Bronchial epithelial cell (primary cell): Measurements from ENCODE around the gene KLF18. TPM values are rescaled to one million over a fixed set of nuclear protein-coding genes. Genes with fewer than 3 reads are reported as not detected.
"Not testable (repeated sequence)": the region's sequence is repeated elsewhere in the genome, so short reads cannot be mapped to it uniquely, and the experiment has no call there.

Experiments
- DNase-seq: peaks from one replicate; pipeline ENCODE4 v3.0.0-alpha.2; 2010; ENCODE audit warnings: low read depth
- FAIRE-seq: peaks from 2 replicates; lab custom pipeline; 2011; peaks lifted over from hg19 to GRCh38; lab: Jason Lieb, UNC
- H3K27me3 ChIP-seq: 2 replicates; pipeline ENCODE4 v1.5.1; 2011; ENCODE audit warnings: low read length; ENCODE audit not compliant: control insufficient read depth, insufficient read depth
- H3K36me3 ChIP-seq: 2 replicates; pipeline ENCODE4 v1.5.1; 2011; ENCODE audit warnings: low read length; ENCODE audit not compliant: control insufficient read depth, insufficient read depth
- H3K4me3 ChIP-seq: 2 replicates; pipeline ENCODE4 v1.5.1; 2011; ENCODE audit warnings: mild to moderate bottlenecking, low read depth, low read length, control low read depth
- total RNA-seq: library from RNA; depleted of rRNA; stranded (reverse); fragments of >200 nt; gene quantifications from 2 replicates; pipeline ENCODE4 v1.2.1, GENCODE V29; 2014
- TF ChIP-seq, protein P1 (sequence below): IDR thresholded peaks from 2 replicates; pipeline ENCODE4 v1.5.1; 2011; ENCODE audit warnings: mild to moderate bottlenecking, moderate library complexity, low read length, control low read depth, inconsistent platforms; ENCODE audit not compliant: insufficient read depth, severe bottlenecking

Gene KLF18
- total RNA-seq, 1 donor from 2014 or later, result not detected

DNA sequence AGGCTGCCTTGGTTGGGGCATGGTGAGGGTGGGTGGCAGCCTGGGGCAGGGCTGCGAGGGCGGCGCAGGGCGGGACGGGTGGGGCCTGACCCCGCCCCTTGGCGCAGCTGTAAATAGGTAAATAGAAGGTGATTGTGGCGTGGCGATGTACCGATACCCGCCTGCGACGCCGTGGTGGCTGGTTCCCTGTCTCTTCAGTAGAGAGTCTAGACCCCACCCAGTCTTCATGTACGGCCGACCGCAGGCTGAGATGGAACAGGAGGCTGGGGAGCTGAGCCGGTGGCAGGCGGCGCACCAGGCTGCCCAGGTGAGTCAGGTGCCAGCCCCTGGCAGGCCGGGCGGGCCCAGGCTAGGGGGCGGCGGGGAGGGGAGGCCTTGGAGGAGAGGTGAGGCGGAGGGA is 22.7 kb downstream of the KLF18 start, which contains the start of gene KLF17:
Gene KLF17, plus strand, starts transcription at position 140 of the 400 bp plus-strand sequence. Its CDS starts 87 bp downstream, at position 227.
- Histone ChIP-seq H3K4me3 (no peak within 1 kb of the TSS), H3K27me3 (no peaks in the 10 kb centered on the region), H3K36me3 (no peaks in the 10 kb centered on the region)
- TF ChIP-seq, protein P1, sequence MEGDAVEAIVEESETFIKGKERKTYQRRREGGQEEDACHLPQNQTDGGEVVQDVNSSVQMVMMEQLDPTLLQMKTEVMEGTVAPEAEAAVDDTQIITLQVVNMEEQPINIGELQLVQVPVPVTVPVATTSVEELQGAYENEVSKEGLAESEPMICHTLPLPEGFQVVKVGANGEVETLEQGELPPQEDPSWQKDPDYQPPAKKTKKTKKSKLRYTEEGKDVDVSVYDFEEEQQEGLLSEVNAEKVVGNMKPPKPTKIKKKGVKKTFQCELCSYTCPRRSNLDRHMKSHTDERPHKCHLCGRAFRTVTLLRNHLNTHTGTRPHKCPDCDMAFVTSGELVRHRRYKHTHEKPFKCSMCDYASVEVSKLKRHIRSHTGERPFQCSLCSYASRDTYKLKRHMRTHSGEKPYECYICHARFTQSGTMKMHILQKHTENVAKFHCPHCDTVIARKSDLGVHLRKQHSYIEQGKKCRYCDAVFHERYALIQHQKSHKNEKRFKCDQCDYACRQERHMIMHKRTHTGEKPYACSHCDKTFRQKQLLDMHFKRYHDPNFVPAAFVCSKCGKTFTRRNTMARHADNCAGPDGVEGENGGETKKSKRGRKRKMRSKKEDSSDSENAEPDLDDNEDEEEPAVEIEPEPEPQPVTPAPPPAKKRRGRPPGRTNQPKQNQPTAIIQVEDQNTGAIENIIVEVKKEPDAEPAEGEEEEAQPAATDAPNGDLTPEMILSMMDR, result no peak
- no peak for DNase-seq
- FAIRE-seq, result no peak

DNA sequence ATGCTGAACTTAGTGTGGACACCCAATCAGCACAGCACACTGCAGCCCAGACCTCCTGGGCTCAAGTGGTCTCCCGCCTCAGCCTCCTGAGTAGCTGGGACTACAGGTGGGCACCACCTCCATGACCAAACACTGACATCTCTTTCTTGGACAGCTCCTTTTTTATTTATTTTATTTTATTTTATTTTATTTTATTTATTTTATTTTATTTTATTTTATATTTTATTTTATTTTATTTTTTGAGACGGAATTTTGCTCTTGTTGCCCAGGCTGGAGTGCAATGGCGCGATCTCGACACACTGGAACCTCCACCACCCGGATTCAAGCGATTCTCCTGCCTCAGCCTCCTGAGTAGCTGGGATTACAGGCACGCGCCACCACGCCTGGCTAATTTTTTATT is 24.2 kb downstream of the KLF18 start:
- not testable (repeated sequence) for H3K4me3 ChIP-seq, H3K36me3 ChIP-seq, FAIRE-seq, H3K27me3 ChIP-seq, DNase-seq

DNA sequence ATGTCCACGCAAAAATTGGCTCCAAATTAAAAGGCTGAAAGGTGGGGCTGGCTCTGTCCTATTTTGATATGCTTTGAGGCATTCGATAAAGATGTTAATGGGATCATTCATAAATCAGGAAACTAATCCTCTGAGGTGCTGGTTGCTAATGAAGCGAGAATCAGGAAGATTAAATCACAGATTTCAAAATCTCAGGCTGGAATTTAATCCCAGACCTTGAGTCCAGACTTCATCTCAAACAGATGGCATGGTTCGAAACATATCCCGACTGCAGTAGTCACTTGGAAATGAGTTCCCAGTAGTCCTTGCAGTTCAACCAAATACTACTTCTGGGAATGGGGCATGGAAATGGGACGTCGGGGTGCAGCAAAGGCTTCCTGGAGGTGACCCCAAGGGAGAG is 27.3 kb downstream of the KLF18 start:
- FAIRE-seq (no peak), DNase-seq (no peak)
- TF ChIP-seq, protein P1, result no peak
- Histone ChIP-seq H3K36me3 (no peaks in the 10 kb centered on the region), H3K4me3 (no peak overlapping the region), H3K27me3 (no peaks in the 10 kb centered on the region)

DNA sequence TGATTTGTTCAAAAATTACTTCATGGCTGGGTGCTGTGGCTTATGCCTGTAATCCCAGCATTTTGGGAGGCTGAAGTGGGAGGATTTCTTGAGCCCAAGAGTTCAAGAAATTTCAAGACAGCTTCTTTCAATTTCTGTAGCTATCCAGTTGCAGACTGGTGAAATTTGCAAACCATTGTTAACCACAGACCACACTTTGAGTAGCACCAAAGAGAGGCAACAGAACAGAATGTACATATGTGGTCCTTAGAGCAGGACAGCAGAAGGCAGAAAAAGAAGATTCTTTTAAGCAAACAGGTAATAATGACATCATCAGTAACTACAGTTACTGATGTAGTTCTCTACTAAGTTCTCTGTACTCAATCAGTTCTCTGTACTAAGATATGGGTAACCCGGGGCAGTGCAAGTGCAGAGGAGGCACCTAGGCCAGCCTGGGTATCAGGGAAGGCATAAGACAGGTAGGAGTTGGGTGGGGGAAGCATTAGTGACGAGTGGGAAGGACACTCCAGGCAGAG is 28.3 kb downstream of the KLF18 start:
- TF ChIP-seq, protein P1, result no peak
- DNase-seq (no peak), FAIRE-seq (no peak)
- Histone ChIP-seq H3K36me3 (no peaks in the 10 kb centered on the region), H3K4me3 (no peak overlapping the region), H3K27me3 (no peaks in the 10 kb centered on the region)

DNA sequence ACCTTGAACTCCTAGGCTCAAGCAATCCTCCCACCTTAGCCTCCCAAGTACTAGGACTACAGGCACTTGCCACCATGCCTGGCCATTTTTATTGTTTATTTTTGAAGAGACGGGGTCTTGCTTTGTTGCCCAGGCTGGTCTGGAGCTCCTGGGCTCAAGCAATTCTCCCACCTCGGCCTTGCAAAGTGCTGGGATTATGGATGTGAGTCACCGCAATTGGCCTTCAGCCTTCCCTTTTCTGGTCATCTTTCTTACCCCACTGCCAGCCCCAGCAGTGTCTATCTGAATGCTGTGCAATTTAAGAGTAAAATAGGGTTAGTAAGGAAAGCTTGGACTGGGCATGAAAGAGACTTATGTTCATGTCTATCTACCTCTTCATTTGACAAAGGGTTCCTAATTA is 28.9 kb downstream of the KLF18 start:
- FAIRE-seq, result no peak
- Histone ChIP-seq H3K36me3 (no peaks in the 10 kb centered on the region), H3K4me3 (no peak overlapping the region), H3K27me3 (no peaks in the 10 kb centered on the region)
- TF ChIP-seq, protein P1, result no peak
- DNase-seq, result no peak

DNA sequence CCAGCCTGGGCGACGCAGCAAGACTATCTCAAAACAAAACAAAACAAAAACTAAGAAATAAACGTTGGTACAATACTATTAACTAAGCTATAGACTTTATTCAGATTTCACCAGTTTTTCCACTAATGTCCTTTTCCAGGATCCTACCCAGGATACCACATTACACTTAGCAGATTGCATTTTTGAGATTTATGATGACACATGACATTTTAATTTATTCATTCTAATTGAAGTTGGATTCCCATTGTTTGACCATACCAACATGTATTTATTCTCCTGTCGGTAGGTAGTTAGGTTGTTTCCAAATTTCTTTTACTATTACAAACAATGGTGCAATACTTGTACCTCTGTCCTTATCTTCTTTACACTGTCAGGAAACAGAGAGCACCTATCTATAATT is 29.6 kb downstream of the KLF18 start:
- no peak for DNase-seq
- no peaks in the 10 kb centered on the region for H3K36me3 ChIP-seq
- FAIRE-seq, result no peak
- TF ChIP-seq, protein P1, result no peak
- H3K4me3 ChIP-seq, result no peak overlapping the region
- no peaks in the 10 kb centered on the region for H3K27me3 ChIP-seq
